NCI-H1092 (cell line): ENCODE data around the gene TRDN.
"Not testable (repeated sequence)": the region's sequence is repeated elsewhere in the genome, so short reads cannot be mapped to it uniquely, and the experiment has no call there.

Experiments used
- DNase-seq: peaks from one replicate; lab custom pipeline; 2025; lab: John Stamatoyannopoulos, UW

The TRDN gene

DNA sequence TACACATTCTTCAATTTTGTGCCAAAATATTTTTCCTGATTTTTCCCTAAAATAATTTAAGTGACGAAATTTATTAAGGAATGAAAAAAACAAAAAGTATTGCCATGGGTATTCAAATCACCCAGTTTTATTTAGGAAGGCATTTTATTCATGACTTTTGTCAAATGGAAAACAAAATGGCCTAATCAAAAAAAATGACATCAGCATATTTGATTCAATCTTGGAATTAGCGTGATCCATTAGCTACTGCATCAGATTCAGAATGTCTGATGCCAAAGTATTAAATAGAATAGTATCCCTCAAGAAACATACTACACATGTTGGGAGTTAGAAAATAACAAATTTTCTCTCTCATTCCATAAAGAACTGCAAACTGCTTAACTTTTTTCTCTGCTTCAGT, 129.2 kb downstream of the TRDN start:
- no peak for DNase-seq

DNA sequence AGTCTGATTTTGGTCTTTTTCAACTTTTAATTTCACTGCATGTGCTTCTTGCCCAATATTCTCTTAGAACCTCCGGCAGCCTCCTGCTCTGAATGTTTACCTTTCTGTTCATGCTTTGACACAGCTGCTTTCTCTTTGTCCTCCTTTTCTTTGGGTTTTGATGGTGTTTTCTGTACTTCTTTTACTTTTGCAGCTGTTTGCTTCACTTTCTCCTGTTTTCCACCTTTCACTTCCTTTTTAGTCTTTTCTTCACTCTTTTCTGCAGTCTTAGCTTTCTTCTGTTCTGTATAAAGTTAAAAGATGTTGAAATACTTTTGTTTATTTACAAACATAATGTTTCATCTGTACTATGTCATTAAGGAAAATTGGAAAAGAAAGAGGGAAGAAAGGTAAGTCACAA, 133.1 kb downstream of the TRDN start:
- no peak for DNase-seq

DNA sequence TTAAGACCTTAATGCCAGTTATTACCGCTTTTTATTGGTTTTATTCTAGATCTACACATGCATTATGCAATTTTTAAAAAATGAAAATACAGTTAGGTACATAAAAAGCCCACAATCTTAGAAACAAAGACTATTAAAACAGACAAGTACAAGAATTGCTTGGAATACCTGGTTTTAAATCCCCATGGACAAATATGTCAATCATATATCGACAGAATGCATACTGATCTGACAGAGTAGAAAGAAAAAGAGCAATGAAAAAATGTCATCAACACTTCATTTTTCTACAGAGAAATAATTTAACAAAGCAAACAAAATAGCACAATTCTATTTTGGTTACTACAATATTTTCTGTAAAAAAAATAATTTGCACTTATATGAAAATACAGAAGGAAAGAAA, 139.7 kb downstream of the TRDN start:
- no peak for DNase-seq

DNA sequence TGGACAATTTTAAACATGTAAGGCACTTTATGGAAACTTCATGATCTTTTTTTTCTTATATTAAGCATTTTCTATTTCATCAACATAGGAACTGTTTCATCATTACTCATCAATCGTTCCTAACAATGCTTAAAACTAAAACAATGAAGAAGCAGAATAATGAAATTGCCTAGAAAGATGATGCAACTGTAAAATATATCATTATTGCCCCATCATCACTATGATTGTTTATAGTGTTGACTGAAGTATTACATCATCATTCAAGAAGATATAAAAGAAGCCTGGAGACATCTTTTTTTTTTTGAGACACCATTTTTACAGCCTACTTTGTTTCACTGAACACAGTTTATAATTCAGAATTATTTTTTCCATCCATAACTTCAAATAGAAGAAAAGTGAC, 147.2 kb downstream of the TRDN start:
- no peak for DNase-seq

DNA sequence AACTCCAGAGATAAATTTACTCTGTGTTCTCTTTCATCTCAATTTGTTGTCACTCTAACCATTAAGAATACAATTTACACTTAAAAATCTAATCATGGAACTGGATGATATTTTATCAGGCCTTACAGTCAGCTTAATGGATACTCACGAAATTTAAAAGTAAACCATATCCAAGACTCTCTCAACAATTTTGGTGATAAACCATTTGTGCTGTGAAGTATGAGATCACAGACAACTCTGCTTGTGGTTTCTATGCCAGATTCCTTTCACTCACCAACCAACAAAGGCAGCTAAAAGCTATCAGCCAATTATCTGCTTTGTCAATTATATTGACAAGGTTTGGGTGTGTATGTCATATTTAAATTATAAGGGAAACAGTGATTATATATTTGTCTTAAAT, 155.8 kb downstream of the TRDN start:
- DNase-seq, result no peak

DNA sequence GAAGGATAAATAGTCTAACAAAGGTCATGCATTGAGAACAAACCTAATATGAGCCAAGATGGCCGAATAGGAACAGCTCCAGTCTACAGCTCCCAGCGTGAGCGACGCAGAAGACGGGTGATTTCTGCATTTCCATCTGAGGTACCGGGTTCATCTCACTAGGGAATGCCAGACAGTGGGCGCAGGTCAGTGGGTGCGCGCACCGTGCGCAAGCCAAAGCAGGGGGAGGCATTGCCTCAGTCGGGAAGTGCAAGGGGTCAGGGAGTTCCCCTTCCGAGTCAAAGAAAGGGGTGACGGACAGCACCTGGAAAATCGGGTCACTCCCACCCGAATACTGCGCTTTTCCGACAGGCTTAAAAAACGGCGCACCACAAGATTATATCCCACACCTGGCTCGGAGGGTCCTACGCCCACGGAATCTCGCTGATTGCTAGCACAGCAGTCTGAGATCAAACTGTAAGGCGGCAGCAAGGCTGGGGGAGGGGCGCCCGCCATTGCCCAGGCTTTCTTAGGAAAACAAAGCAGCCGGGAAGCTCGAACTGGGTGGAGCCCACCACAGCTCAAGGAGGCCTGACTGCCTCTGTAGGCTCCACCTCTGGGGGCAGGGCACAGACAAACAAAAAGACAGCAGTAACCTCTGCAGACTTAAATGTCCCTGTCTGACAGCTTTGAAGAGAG, 164.6 kb downstream of the TRDN start:
- DNase-seq, result not testable (repeated sequence)

DNA sequence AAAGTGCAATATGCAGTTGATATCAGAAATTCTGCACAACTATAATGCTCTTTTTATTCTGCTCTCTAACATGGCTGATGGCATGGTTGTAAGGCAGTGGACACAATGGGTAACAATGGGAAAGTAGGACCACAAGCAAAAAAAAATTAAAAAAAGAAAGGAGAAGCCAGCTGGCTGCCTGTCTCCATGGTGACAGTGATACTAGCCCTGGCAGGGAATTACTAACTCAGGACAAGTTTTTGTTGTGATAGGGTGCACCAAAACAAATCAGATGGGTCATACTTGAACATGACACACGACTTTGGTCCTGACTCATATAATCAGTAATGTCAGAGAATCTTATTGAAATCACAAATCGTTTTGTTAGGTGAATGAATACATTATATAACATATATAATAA, 169.4 kb downstream of the TRDN start:
- DNase-seq, result no peak

DNA sequence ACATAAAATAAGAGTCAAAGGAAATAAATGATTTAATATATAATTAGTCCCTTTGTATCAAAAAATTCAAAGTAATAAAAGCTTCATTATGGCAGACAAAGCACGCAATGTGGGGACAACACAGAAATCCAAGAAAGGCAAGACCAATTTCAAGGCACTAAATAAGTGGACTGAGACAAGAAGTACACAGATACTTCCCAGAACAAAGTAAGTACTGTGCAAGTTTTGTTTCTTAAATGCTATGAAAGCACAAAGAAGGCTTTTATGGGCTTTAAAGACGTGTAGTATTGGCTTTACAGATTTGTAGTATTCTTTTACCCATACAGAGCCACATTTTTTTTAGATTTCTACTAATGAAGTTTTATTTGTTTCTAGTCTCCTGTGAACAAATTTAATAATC, 174.6 kb downstream of the TRDN start:
- no peak for DNase-seq

DNA sequence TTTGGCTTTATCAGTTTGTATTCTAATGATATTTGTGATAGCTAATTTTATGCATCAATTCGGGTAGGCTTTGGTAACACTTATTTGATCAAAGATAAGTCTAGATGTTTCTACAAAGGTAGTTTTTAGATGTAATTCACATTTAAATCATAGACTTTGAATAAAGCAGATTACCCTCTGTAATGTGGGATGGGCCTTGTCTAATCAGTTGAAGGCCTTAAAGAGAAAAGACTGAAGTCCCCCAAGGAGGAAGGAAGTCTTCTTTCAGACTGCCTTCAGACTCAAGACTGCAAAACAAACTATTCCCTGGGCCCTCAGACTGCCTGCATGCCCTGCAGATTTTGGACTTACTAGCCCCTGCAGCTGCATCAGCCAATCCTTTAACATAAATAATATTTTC, 178.5 kb downstream of the TRDN start:
- no peak for DNase-seq

DNA sequence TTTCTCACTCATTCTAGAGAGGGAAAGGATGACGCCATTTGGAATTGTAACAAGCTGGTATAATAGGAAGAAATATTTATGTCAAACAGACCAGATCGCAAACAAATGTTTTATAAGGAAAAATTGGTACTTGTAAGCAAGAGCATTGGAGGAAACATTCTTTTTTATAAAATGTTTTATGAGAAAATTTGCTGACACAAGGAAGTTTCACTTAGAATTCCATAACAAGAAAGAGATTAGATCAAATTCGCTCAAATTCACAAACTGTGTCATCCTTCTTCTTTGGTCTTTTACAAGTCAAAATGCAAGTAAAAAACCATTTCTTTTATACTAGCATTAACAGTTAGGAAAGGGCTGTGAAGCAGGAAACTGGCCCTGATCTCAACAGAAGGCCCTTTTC, 179.9 kb downstream of the TRDN start:
- DNase-seq, result no peak

DNA sequence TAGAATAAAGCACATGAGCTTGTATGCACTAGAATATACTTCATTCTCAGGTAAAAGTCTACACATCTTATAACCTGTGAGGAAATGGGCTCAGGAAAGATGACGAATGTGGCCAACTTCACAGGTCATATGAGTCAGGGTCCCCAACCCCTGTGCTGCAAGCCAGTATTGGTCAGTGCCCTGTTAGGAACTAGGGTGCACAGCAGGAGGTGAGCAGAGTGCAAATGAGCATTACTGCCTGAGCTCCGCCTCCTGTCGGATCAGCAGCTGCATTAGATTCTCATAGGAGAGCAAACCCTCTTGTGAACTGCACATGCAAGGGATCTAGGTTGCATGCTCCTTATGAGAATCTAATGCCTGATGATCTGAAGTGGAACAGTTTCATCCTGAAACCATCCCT, 182.3 kb downstream of the TRDN start:
- DNase-seq, result no peak

DNA sequence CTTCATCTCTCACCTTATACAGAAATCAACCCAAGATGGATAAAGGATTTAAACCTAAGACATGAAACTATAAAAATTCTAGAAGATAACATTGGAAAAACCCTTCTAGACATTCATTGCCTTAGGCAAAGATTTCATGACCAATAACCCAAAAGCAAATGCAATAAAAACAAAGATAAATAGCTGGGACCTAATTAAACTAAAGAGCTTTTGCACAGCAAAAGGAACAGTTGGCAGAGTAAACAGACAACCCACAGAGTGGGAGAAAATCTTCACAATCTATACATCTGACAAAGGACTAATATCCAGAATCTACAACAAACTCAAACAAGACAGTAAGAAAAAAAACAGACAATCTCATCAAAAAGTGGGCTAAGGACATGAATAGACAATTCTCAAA, 183.7 kb downstream of the TRDN start:
- DNase-seq, result not testable (repeated sequence)

DNA sequence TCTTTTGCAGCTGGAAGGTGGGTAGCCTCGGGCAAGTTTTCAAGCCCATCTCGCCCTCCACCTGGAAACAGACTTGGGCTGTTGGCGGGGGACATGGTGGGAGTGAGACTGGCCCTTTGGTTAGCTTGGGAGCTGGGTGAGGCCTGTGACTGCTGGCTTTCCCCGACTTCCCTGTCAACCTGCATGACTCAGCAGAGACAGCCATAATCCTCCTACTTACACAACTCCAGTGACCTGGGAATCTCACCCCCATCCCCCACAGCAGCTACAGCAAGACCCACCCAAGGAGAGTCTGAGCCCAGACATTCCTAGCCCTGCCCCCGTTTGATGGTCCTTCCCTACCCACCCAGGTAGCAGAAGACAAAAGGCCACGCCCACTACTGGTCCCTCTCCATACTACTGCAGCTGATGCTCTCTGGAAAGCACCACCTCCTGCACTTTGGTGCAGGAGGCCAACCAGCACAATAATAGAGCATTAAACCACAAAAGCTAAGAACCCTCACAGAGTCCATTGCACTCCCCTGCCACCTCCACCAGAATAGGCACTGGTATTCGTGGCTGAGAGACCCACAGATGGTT, 188.4 kb downstream of the TRDN start:
- DNase-seq, result no peak

DNA sequence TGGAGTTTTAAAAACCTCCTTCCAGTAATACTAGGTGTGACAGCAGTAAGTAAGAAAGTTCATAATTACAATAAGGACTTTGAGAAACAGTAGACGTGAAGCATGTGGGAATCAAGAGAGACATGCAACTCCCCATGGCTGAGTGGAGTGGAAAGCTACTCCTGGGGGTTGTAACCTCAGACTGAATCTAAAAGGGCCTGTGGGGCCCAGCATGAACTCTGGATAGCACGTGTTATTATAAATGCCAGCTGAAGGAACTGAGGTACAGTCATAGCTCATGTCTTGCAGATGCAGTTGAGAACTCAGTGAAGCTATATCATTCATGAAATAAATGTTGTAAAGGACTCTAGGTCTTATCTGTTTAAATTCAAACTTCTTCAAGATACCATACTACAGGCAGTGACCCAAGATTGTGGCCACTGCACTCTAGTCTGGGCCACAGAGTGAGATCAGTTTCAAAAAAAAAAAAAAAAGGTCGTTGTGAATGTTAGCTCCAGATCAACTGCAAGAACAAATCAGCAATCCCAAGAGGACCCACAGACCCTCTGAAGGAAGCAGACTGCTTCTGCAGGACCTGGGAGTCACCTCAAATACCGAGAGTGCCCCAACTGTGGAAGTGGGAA, 189.3 kb downstream of the TRDN start:
- no peak for DNase-seq

DNA sequence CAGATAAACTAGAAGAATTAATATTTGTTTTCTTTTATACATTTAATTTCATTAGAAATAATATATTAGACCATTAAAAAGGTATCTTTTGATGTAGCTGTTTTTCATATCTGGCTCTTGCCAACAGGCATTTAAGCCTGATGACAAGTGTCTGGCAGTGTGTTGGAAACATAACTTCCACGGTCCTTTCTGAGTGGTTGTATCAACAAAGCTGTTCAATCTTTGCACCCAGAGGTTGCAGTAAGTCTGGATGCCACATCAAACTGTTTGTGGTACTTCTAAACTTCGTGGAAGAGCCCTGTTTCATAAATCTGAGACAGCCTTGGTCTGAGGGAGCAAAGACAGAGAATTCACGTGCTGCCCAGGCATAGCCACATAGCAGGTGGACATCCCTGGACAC, 197.4 kb downstream of the TRDN start:
- no peak for DNase-seq

DNA sequence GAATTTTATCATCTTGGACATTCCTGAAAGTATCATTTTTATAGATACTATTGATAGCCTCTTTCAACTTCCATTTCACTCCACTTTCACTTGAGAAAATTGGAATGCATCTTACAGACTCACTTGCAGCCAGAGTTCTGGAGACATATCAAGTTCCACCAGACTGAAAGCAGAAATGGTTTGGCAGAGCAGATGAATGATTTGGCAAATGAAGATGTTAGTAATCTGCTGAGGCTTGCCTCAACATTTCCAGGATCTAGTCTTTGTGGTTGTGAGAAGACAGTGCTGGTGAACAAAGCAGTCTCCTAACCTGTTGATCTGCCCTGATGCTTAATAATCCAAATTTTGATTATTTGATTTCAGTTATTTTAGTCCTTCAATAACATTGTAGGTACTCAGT, 202.6 kb downstream of the TRDN start:
- no peak for DNase-seq

DNA sequence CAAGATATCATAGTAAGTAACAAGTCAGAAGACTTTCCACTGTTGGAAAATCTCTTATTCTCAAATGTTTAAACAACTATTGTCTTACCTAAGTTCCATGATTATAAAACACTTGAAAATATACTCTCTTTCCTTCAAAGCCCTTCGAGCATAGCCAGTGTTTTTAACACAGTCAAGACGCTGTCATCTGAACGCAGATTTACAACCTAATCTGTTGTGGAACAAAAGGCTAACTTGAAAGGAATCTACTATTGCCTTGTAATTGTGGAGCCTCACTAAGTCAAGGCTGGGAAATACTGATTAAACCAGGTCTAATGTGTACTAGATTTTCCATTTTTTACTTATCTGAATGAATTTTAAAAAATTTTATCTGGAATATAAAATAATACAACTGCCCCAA, 205.8 kb downstream of the TRDN start:
- DNase-seq, result no peak

DNA sequence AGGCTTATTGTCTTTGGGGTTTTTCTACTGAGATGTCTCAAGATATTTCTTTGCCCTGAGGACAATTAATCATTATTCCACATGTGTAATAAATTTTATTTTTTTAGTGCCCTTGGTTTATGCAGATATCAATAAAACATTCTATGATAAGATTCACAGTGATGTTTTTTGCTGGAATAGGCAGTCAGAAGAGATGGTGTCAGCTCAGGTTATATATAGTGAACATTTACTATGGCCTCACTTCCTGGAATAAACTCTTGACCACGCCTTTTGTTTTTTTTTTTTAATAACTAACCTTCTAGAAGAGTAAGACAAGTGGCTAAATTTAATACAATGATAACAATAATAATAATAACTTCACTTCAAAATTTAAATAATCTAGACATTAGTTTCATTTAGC, 209.7 kb downstream of the TRDN start:
- no peak for DNase-seq

DNA sequence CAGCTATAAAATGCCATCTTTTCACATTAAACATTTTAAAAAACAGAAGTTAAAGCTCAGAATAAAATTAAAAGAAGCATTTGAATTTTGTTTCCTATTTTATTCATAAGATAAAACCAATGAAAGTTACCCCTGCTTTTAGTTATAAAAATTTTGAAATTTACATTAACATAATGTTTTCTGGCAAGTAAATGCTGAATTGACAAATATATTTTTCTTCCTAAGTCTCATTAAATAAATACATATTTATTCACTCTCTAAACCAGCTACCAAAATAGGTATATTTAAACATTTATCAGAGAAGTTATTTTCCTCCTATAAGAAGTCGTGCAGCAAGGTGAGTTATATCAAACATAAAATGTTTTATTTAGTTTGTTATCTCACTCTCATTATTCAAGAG, 213.6 kb downstream of the TRDN start:
- no peak for DNase-seq

DNA sequence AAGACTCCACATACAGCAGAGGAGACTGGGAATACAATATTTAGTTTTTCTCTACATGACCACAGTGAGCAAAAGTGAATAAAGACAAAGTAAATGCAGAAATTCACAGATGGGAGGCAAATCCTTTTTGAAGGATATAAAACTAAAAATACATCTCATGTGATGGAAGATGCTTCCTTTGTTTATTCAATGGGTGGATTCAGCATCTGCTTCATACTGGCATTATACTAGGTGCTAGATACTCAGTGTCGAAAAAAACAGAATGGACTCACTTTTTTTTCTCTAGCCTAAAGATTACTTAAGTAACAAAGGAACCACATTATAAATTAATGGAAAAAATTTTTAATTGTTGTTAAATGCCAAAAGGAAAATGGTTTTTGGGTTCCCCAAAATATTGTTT, 216.2 kb downstream of the TRDN start:
- DNase-seq, result no peak

DNA sequence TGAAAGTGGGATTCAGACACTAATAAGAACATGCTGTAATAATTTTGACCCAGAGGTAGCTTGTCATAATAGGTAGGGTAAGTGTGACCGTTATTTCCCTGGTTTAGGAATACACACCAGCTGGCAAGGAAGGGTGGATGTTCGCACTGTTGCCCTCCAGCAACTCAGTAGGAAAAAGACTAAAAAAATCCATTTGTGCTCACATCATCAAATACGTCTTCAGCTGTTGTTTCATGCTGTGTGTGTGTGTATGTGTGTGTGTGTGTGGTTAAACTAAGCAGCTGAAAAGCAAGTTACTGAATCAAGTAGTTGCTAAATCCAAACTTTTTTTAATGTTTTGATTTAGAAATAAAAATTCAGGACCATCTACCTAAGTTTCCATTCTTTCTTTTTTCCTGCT, 218.7 kb downstream of the TRDN start:
- no peak for DNase-seq

DNA sequence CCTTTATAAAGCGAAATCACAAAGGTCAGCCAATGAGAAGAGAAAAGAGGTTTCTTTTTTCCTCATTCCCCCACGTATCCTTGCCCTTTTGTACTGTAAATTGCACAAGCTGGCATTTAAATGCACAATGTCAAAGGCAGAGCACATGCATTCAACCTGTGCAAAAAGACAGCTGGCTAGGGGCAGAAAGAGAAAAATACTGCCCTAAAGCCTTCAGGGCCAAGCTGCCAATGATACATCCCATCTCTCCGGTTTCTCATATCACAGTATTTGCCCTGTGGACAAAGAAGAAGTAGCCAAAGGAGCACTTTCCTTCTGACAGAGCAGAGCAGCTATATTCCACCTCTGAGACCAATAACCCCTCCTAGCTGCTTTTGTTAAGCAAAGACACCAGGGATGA, 219.2 kb downstream of the TRDN start:
- DNase-seq, result no peak

DNA sequence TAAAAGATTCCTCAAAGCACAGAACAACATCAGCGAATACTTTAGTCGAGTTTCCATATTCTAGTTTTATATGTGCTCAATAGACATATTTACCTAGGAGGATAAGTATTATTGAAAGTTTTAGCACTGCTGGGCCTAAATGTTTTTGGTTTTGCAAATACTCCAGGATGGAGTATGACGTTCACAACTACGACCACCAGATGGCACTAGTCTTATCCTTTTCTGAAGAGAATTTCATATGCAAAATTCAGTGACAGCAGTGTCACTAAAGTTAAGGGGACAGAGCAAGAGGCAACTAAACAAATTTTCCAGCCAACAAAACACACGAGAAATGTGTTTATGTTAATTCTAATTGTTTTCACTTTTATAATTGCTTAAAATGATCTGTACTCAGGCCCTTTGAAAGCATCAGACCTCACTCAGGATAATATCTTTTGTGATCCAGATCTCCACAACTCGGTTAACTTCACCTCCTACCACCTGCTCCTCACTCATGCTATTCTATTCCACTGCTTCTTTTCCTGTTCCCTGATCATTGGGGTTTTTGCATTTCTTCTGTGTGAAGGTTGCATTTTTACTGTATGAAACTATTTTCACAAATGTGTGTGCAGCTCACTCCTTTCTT, 220.8 kb downstream of the TRDN start:
- peak; percentile 52 for DNase-seq

DNA sequence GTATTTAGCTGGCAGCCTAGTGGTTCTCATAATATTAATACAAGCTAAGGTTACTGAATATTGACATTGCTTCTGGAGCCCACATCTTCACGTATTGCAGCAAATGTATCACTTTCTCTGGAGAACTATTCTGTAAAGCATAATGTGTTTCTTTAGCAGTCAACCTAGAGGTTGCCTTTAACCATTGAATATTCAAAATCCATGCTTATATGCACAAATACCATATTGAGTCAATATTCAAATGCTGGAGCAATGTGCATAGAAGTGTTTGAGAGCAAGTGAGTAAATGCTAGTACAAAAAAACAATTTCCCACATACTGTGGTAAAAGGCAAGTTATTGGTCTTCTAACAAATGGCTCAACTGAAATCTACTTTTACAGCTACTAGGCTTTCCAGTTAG, 231.8 kb downstream of the TRDN start:
- DNase-seq, result no peak
